Stimulated activated CD4-positive, alpha-beta T cell treated with anti-CD3 and anti-CD28 coated beads, Interleukin-15, amount 100 ng/mL, for 48 hours (primary cell): ENCODE measurements around the gene LRCH4.
"Not testable (repeated sequence)": the region's sequence is repeated elsewhere in the genome, so short reads cannot be mapped to it uniquely, and the experiment has no call there.

Source experiments
- DNase-seq, 2 donors: peaks; one replicate each; pipeline ENCODE4 v3.0.0-alpha.2; 2020; ENCODE audit warnings: low read depth in 2 of 2

The LRCH4 gene

DNA sequence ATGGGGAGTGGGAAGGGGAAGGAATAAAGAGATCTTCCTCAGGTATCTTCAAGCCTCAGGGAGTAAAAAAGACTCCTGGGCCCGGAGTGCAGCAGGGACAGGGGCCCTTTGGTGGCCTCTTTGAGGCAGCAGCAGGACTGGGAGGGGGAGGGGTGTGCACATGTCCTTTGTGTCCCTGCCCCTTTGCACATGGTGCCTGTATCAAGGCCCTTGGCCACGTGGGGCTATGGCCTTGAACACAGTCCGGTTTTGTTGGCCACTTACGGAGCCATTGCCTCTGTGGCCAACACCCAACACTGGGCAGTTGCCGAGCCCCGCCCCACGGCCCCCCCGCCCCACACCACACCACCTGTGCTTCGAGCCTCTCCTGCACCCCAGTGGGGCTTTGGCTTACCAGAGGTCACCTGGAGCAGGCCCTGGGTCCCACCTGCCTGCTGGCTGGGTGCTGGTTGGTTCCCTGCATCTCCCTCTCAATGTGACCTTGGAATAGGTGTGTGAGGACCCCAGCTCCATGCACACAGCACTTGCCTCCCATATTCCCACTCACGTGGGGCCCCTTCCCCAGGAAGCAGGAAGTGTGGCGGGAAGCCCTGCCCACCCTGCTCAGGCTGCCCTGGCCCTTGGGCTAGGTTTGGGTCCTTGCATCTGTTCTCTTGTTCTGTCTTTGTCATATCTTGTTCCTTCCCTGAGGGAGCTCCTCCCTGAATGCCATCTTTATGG, 17.6 kb downstream of the LRCH4 start:
- DNase-seq, result no peak

DNA sequence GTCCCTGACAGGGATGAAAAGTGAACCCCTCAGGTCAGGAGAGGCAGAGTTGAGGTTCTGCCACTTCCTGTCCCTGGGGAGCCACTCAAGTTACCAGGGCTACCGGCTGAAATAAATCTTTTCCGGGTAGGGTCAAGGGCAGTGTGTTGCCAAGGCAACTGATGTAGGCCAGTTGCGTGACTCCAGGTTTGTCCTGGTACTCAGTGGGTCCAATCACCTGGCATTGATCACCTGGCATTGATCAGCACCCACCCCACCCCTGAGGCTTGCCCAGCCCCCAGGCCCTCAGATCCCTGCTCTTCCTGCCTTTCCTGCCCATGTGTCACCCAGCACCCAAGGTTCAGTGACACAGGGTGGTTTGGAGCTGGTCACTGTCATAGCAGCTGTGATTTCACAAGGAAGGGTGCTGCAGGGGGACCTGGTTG, 18.2 kb downstream of the LRCH4 start:
- DNase-seq, result no peak

DNA sequence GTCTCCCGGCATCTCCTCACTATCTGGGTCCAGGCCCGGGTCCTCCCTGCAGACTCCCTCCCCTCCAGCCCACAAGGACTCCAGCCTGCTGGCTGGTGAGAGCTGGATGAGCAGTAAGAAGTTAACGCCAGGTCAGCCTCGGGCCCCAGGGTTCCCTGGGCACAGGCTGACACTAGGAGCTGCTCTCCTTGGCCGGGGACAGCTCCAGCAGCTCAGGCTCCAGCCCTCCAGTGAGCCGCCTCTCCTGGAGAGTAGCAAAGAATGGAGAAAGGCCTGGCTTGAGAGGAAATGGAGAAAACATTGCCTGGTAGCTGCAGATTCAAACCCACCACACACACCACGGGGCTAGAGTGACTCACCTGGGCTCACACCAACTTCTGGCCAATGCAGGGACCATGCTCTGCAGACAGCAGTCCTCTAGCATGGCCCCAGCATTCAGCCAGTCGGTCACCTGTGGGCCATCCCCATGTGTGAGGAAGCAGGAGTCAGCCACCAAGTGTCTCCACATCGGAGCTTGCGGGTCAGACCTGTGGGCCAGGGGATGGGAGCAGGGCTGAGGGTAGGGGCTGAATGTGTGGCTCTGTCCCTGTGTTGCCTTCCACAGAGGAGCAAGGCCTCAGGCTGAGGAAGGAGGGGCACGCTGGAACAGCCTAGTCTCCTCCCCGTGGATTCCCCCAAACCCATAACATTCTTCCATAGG, 18.7 kb downstream of the LRCH4 start:
- DNase-seq, result no peak

DNA sequence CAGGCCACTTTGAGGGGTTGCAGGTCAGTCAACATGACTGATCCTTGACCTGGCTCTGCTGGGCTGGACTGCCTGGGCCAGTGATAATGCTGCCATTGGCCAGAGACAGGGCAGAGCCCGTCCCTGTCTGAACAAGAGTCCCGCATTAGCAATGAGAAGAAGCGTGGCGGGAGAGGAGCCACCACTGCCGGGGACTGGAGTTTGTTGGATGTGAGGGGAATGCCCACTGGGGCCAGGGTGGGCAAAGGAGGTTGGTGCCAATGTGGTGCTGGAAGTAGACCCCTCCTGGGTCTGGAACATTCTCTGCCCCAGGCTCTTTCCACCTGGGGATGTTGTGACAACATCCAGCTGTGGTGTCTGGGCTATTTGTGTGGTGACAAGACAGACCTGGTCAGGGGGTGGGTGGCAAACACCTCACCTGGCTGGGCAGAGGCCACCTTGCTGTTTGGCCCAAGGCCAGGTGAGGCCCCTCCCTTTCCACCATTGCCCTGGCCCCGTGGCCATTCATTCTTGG, 19.9 kb downstream of the LRCH4 start:
- DNase-seq, result no peak

DNA sequence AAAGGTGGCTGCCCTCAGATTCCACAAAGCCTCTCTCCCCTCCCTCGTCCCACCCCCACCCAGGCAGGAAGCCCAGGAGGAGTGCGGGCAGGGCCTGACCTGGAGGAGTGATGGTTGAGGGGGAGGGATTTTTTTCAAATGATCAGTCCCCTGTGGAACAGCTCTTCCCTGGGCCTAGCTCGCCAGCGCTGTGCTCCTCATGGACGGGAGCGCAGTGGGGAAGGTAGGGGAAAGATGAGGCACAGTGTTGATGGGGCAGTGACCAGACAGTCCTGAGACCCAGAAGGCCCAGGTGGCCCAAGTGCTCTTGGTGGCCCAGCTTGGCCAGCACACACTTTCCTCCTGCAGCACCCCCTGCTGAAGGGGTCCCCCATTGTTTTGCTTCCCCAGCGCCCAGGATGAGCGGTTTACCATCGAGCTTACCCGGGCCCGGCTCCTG, 20.8 kb downstream of the LRCH4 start:
- DNase-seq, result no peak

DNA sequence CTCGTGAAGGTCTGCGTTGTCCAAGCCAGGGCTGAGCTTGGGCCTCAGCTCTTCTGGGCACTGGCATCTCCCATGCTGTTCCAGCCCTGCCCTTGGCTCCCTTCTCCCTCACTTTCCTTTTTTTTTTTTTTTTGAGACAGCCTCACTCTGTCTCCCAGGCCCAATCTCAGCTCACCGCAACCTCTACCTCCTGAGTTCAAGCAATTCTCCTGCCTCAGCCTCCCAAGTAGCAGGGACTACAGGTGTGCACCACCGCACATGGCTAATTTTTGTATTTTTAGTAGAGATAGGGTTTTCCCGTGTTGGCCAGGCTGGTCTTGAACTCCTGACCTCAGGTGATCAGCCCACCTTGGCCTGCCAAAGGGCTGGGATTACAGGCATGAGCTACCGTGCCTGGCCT, 21.5 kb downstream of the LRCH4 start:
- not testable (repeated sequence) for DNase-seq

DNA sequence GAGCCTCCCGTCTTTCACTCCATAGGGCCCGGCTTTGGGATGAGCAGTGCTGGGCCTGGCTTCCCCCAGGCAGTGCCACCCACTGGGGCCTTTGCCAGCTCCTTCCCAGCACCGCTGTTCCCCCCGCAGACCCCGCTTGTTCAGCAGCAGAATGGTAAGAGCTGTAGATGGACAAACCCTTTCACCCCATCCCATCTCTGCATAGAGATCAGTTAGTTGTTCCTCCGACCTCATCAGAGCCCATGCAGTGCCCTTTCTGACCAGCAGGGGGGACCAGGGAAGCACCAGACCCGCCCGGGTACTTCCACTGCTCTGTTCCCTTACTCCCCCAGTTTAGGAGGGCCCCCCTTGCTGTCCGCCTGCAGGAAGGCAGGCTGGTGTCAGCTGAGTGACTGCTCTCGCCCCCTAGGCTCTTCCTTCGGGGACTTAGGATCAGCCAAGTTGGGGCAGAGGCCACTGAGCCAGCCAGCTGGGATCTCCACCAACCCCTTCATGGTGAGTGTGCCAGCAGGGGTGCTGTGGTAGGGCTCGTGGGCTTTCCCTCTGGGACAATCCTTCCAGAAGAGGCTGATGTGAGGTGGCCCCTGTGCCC, 22.0 kb downstream of the LRCH4 start:
- peak; percentile 60 to 78 for DNase-seq

DNA sequence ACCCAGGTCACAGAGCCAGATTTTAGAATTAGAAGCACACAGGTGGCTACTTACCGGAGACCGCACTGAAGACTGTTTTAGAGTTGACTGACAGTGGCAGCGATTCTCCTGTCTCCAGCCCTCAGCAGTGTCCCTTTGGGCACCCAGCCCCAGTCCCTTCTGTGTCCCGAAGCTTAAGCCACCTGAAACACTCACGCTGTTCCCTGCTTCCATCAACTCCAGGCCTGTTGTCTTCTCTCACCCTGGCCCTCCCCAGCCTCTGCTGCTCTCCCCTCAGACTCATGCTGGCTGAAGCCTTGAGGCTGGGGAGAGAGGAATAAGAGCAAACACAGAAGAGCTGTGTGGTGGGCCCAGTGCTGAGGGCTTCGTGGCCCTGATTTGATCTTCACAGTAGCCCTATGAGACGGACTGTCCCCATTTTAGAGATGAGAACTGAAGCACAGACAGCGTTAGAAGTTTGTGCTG, 22.8 kb downstream of the LRCH4 start:
- DNase-seq, result no peak

DNA sequence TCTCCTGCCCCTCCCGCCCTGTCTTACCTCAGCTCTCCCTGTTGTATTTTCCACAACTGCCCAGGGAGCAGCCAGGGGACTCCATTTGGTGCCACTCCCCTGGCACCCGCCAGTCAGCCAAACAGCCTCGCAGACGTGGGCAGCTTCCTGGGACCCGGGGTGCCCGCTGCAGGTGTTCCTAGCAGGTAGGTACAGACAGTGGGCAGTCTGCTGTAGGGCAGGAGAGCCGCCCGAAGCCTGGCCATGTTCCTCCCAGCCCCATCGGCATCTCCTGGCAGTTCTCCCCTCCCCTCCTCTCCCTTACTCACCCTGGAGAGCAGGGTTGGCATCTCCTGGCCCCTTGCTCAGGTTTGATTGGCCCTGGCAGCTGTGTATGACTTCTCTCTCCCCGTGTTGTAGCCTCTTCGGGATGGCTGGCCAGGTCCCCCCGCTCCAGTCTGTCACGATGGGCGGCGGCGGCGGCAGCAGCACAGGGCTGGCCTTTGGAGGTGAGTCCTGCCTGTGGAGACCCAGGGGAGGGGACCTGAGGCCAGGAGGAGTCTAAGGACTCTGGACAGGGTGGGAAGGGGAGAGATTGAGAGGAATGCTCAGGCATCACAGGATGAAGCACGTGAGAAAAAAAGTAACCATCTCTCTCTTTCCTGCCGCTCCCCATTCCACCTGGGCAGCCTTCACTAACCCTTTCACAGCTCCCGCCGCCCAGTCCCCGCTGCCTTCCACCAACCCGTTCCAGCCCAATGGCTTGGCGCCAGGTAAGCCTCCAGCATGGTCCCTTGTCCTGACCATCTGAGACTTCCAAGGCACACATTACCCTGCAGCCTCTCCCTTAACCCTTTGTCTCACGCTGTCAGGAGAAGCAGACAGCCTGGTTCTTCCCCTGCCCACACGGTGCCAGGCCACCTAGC, 23.5 kb downstream of the LRCH4 start:
- DNase-seq, result no peak

DNA sequence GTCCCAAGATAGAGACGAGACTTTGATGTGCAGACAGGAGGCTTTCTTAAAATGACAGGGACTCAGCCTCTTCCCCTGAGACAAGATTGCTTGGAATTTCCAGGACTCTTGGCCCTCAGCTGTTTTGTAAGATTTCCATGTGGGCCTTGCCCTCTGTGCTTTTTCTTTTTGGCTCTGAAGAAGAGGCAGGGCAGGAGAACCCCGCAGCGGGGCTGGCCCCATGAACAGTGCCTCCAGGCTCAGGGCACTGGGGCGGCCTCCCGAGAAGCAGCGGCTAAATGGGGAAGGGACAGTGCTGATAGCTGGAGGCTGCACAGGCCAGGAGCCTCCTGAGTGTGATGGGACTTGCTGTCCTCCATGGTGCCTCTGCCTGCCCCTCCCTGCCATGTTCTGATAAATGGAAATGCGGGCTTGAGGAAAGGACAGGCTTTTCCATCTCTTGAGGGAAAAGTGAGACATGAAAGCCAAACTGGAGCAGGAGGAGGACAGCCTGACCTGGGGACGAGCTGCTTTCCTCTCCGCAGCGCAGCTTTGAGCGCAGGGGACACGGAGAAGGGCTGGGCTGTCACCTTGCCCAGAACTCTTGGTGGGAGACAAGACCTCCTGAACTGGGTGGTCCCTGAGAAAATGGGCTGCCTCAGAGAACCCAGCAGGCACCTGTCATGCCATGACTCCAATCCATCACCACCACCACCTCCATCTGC, 24.3 kb downstream of the LRCH4 start:
- no peak for DNase-seq

DNA sequence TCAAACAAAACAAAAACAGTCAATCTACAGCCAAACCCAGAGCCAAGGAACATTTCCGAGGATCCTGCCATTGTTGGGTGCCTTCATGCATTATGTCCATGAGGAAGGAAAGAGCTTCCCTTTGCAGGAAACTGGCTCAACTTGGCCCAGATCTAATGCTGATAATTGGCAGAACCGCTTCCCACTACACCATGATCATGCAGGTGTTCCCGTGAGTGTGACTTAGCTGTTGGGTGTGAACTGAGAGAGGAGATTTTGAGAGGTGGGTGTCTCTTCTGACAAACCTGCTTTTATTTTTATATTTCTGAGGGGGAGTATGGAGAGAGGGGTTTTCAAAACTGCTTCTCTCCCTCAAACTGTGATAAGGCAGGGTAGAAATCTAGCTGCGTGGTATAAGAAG, 26.8 kb downstream of the LRCH4 start:
- no peak for DNase-seq

DNA sequence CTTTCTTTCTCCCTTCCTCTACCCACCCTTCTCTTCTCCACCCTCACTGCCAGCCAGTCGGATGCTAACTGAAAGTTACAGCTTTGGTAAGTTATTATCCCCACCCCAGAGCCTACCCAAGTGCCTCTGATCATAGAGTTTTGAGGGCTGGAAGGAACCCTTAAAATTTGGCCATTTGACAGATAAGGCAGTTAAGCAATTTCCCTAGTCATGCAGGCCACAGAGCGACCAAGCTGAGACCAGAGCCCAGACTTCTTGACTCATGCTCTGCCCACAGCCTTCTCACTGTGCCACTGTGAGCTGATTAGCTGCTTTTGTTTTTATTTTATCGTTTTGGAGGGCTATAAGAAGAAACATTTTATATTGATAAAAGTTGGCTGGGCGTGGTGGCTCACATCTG, 29.4 kb downstream of the LRCH4 start:
- DNase-seq, result no peak

DNA sequence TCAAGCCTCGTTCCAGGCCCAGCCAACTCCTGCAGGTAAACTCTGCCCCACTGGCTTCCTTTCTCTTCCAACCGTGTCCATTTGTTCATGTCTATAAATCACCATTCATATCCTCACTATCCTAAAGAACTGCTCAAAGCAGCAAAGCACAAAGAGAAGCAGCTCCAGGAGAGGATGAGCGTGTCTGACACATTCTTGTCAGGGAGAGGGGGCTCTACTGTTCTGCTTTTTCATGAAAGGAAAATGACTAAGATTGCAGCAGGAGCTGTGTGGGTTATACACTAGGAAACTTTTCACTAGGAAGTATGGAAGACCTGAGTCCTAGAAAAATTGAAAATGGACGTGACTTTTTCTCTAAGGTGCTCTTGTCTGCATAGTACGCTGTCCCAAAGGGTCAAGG, 30.2 kb downstream of the LRCH4 start:
- no peak for DNase-seq

DNA sequence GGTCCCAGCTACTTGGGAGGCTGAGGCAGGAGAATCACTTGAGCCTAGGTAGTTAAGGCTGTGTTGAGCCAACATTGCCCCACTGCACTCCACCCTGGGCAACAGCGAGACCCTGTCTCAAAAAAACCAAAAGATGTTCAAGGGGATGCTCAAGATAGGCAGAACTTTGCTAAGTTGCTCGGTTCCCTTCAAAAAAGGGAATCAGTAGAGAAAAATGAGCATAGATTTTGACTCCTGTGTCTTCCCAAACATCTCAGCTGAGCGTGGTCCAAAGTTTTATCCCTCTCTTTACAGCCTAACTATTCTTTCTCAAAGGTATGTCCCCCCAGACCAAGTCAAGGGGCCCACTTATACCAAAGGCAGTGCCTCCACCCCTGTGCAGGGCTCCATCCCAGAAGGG, 32.9 kb downstream of the LRCH4 start:
- no peak for DNase-seq

DNA sequence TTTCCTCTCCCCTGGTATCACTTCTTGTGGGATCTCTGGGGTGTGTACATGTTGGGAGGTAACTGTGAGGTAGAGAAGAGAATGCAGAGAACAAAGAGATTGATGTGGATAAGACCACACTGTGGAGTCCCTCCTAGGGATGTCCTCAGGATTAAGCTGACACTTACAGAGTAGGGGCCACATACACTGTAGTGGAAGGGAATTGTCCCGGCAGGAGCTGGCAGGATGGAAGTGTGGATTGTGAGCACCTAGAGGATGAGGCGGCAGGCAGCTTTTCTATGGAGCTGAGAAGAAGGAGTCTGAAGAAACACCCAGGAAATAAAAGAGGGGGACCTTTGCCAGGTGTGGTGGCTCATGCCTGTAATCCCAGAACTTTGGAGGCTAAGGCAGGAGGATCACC, 33.4 kb downstream of the LRCH4 start:
- no peak for DNase-seq

DNA sequence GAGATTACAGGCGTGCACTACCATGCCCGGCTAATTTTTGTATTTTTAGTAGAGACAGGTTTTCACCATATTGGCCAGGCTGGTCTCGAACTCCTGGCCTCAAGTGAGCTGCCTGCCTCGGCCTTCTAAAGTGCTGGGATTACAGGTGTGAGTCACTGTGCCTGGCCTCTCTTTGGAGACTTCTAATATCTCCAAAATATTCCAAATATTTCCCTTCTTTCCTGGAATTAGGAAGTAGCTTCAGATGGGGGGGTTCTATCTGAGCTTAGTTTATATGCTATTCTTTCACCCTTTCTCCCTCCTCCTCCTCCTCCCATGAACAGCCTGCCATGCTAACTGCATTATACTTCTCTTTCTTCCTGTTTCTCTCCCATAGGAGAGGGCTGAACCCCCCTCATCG, 37.5 kb downstream of the LRCH4 start:
- DNase-seq, result not testable (repeated sequence)

DNA sequence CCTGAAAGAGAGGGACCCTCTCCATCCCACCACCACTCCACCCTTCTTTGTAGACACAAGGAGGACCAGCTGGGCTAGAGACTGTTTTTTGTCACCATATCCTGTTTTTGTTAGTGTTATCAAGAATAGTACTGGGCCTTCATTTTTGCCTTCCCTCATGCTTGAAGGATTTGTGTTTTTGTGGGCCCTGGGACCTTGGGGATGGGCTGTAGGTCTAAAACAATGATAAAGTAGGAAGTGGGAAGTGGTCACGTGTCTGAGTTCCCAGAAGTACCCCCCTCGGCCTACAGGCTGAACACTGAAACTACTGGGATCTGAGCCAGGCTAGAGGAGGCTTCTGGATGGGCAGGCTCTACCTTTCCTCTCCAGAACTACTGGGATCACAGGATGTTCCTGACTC, 38.1 kb downstream of the LRCH4 start:
- DNase-seq, result no peak

DNA sequence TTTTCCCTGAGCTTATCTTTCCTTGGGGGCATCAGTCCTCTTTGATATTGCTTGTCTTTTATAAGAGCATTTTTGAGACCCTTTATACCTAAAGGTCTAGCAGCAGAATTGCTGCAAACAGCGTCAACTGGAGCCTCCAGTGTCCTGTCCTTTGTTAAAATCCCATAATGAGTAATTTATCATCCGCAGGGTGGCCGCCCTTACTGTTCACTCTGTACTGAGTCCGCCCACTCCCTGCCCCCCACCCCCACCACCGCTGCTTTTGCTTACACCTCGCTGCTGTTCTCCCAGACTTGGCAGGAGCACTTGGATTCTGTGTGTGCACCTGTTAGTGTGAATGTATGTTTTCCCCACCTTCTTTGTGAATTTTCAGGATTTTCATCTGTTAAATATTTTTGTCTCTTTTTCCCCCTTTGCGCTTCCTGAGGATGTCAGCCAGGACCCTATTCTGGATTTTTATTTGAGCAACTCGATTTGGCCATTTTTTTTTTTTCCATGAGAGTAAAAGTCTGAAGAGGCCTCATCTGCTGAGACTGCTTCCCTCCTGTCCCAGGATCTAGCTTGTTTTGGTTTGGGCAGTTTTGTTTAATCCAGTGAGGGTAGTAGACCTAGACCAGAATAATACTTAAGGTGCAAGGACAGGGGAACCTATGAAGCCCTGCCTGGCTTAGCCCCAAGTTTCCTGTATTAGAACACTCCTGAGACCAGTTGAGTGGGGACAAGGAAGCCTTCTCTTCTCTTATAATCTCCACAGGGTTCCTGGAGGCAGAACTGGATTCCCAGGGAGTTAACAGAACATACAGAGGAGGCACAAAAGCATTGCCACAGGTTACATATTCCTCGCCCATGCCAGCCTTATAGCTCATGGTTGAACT, 38.8 kb downstream of the LRCH4 start:
- no peak for DNase-seq

DNA sequence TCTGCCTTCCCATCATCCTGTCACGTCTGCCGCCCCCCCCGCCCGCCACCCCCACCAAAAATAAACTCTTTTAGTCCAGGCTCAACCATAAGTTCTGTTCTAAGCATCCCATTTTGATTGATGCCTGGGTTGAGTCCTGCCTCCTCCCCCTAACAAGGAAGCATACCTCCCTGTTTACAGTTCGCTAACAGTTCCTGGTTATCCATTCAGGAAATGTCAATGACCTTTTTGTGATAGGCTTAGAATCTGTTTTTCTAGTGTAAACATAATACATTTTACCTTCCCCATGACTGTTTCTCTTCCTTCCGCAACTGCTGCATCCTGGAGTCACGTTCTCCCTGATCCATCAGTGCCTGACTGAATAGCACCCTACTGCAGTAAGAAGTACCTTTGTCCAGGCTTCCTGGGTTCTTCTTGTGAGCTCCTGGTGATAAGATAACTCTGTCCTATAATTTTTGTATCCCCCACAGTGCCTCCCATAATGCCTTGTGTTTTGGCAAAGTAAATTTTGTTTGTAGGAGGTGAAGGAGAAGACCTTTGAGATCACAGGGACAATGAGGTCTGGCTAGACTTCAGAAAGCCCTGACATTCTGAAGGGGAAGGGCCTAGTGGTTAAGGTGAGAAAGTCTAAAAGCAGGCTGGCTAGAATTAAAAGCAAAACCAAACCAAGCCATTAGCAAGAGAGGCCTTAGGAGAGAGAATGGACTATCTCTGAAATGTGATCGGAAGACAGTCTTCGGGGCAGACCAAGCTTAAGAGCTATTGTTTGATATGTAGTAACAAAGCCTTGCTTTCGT, 39.6 kb downstream of the LRCH4 start:
- DNase-seq, result no peak
